CD4-positive, alpha-beta T cell treated with Interleukin-15 for 4 hours (primary cell): ENCODE results near the gene COMT.
"Not testable (repeated sequence)": the region's sequence is repeated elsewhere in the genome, so short reads cannot be mapped to it uniquely, and the experiment has no call there.

Experiments
- DNase-seq: peaks from one replicate; pipeline ENCODE4 v3.0.0-alpha.2; 2020; ENCODE audit warnings: low spot score

Gene COMT

DNA sequence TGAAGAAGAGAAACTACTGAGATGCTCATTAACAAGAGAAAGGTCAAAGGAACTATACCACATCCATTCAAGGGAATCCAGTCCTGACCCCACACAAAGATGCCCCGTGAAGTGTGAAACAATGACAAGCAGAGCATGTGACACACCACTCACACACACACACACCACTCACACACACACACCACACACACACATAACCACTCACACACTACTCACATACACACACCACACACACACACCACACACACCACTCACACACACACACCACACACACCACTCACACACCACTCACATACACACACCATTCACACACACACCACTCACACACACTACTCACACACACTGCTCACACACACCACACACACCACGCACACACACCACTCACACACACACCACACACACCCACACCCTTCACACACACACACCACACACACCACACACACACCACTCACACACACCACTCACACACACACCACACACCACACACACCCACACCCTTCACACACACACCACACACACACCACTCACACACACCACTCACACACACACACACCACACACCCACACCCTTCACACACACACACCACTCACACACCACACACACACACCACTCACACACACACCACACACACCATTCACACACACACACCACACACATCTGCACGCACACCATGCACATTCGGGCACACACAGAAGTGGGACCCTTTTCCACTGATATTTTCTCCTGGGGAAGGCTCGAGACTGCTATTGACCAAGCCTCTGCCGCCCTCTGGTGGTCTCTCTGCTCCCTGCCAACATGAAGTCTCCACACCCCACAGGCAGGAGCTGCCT, 32.0 kb upstream of the COMT start:
- peak; percentile 81 for DNase-seq

DNA sequence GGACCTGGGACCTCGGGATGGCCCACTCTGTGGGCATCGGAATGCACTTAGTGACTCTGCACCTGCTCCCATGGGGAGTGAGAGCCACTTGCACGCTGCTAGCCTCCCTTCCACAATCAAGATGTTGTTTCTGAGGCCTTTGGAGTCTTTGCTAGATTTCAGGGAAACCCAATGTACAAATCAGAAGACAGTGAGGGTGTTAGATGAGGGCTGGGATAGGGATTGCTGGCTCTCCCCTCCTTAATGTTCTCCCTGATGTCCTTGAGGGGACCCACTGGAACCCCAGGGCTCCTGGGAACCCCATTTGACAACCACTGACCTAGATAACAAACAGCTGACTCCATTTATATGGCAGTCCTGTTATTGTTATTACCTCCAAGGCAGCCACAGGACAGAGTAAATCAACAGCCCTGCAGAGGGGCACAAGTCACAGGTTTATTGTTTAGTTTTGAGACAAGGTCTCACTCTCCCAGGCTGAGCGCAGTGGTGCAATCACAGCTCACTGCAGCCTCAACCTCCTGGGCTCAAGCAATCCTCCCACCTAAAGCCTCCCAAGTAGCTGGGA, 31.3 kb upstream of the COMT start:
- no peak for DNase-seq

DNA sequence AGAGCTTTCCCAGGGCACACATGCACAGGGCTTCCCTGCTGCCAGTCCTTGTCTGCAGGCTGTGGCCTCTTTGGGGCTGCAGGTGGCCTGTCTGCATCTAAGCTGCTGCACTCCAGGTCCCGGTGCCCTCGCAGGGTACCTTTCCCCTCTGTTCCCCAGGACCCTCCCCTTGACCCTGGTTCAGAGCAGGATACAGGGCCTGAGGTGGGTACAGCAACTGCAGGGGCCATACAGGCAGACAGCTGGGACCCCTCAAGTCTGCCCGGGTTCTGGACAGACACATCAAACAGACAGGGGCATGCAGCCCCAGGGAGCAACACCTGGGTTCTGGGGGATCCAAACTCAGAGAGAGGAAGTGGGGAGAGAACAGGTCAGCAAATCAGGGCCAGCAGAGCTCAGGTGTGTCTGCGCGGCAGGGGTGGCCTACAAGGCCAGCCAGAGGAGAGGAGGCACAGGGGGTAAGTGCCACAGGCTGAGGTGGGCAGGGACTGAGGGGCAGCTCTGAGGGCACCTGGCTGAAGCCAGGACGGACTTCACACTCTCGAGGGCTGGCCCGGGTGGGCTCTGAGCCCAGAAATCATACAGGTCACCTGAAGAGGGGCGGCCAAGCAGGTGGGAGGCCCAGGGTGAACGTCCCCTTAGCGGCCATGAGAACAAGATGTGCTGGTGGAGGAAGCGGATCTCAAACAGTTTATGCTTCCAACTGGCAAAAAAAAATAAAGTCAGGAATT, 29.9 kb upstream of the COMT start:
- DNase-seq, result no peak

DNA sequence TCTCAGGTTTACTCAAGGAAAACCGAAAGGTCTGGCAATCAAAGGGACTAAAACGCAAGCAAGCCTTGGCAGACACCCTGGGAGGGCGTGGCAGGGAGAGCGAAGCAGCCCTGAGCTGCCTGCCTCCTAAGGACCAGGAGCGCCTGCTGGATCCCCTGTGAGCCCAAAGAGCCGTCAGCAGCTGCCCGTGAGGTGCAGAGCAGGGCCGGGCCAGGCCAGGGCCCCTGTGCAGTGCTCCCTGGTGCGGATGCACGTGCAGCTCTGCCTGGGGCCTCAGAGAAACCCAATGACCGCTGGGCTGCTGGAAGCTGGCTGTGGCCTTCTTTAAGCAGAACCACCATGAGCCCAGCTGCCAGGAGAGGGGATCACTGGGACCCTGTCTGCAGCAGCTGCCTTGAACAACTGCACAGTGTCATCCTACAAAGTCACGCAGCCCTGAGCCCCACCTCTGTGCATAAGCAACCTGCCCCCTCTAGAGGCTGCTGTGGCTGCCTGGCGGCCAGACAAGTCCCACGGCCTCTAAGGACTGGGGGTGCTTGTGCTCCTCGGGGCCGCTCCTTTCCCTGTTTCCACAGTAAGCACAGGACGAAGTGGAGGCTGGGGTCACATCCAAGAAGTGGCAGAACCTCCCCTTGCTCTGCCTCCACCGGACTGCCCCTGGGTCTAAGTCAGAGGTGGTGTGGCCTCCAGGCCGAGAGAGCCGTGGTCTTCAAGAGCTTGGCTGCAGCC, 29.1 kb upstream of the COMT start:
- no peak for DNase-seq

DNA sequence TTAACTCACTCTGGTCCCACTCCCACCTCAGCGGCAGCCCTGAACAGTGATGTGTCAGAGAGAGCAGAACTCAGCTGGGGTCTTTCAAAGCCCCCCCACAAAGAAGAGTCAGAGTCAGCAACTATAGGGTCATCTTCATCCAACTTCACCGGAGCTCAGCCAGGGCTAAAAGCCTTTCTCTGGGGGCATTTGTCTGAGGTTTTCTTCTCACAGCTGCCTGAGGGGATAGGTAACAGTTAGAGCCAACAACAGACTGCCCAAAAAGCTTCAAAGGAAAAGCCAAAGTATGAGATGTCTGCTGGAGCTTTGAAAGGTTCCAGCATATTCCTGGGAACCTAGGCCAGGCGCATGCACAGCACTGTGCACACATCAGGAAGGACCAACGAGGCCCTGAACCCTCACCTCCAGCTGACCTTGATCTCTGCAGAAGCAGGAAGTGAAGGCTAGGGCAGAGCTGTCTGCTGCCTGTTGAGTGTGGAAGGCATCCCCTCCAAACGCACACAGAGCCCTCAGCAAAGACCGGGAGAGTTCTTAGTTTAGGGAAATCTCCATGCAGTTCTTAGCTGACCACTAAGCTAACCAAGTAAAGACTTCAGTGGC, 28.1 kb upstream of the COMT start:
- DNase-seq, result no peak

DNA sequence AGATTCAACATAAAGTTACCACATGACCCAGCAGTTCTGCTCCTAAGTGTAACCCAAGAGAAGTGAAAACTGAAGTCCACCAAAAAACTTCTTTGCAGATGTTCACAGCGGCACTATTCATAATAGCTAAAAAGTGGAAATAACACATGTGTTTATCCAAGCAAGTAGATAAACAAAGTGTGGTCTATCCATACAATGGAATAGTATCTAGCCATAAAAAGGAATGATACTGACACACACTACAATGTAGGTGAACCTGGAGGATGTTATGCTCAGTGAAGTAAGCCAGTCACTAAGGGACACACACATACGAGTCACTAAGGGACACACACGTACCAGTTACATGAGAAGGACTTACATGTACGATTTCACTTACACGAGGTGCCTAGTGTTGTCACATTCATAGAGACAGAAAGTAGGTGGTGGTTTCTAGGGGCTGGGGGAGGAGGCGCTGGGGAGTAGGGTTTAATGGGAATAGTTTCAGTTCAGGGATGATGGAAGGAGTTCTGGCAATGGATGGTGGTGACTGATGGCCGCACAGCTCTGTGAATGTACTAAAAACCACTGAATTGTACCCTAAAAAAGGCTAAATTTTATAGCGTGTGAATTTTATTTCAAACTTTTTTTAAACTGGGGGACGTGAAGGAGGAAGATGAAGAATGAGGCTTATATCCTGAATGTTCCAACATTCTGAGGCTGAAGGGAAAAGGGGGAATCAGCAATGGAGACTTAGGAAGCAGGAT, 27.2 kb upstream of the COMT start:
- DNase-seq, result no peak

DNA sequence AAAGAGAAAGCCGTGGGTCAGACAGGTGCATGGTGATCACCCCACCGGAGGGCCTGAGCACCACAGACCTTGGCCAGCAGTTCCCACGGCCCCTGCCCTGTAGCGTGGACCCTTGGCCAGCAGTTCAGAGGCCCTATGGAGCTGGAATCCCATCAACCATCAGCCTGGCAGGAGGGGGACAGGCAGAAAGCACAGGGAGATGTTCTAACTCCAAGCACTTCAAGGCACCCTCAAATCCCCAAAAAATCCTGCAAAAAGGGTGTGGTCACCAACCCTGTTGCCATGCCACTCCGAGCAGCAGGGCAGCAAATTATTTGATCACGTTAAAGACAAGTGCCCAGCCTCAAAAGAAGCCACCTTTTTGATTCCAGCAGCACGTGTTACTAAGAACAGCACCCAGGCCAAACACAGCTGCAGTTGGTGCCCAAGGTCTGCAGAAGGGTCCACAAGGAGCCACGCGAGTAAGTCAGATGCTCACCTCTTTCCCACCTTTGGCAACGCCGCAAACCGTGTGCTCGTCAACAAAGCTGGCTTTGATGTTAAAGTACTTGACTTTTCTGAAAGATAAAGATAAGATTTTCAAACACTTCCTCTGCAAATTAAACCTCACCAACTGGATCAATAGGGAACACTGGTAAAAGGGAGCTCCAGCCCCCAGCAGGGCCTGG, 26.2 kb upstream of the COMT start:
- no peak for DNase-seq

DNA sequence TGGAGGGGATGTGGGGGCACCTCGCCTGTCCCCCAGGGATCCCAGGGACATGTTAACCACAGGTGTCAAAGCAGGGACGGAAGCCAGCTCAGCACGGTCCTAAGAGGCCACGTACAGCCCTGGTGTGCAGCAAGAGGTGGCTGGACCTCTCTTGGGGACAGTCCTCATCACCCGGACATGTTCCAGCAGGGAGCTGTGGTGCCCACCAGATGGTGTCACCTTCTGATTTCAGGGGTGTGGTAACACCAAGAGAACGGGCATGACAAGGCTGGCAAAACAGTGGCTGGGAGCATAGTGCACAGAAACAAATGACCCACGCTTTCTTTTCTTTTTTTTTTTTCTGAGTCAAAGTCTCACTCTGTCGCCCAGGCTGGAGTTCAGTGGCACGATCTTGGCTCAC, 25.6 kb upstream of the COMT start:
- no peak for DNase-seq

DNA sequence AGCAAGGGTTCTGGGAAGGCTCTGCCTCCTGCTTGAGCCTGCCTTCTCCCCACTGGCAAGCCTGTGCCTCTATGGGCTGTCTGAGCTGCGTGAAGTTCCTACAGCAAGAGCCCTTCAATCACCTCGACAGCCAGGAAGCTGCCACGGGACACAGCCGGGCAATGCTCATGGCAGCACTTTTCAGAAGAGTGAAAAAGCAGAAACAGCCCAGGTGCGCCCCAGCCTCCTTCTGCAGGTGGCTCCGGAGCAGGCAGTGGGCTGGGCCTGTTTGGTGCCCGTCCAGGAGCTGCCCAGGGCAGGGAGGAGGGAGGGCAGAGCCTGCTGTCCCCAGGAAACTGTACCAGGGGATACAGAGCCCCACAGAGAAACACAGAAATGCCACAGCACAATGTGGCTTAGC, 24.6 kb upstream of the COMT start:
- DNase-seq, result no peak

DNA sequence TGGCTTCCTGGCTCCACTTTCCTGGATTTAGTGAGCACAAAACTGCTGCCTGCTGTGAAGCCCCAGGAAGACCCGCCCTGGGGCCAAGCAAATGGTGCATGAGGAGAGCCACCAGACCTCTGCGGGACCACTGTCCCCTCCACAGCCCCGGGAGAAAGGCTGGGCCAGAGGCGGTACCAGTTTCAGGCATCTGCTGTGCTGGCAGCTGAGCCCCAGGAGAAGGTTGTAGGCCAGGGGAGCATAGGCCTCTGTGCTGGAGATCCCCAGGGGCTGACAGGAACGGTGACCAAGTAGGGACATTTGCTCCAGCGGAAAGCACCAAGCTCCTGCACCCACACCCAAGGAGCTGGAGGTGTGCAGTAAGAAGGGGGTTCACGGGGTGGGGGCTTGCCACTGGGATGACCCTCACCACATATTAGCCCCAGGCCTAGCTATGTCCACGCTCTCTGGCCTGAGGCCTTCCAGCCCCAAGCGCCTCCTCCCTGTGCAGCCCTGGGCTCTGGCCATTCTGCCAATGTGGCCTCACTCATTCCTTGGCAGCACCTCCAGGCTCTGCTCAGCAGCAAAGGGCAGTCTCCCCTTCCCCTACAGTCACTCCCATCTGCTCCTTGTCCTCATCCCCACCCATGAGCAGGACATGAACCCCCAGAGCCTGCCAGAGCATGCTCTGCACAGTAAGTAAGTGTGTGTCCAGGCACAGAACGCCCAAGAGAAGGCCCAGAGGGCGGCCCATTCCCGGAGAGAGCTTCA, 24.0 kb upstream of the COMT start:
- DNase-seq, result no peak

DNA sequence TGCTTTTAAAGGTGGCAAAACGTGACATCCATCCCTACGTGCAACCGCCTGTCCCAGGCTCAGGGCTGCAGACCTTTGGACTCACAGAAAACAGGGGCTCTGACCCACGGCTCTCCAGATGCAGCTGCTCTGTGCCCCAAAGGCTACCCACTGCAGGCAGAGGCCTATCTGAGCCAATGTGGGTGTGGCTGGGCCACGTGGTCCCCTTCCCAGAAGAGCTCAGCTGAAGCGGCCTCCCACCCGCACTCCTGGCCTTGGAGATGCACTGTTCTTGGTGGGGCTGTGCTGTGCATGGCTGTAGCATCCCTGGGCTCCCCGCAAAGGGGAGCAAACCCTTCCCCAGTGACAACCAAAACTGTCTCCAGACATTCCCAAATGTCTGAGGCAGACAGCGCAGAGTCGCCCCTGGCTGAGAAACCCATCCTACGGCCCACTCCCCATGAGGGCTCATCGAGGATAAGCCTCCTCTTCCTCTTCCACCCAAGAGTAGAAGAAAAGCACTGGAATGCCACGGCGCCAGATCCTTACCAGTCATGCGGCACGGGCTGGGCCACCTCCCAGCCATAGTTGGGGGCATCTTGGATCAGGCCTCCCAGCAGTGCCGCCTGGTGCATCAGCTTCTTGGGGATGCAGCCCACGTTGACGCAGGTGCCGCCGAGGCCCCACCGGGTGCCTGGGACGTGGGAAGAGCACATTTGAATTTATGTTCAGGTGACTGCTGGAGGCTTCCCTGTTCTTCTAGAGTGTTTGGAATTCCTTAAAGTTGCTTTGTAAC, 23.1 kb upstream of the COMT start:
- DNase-seq, result no peak

DNA sequence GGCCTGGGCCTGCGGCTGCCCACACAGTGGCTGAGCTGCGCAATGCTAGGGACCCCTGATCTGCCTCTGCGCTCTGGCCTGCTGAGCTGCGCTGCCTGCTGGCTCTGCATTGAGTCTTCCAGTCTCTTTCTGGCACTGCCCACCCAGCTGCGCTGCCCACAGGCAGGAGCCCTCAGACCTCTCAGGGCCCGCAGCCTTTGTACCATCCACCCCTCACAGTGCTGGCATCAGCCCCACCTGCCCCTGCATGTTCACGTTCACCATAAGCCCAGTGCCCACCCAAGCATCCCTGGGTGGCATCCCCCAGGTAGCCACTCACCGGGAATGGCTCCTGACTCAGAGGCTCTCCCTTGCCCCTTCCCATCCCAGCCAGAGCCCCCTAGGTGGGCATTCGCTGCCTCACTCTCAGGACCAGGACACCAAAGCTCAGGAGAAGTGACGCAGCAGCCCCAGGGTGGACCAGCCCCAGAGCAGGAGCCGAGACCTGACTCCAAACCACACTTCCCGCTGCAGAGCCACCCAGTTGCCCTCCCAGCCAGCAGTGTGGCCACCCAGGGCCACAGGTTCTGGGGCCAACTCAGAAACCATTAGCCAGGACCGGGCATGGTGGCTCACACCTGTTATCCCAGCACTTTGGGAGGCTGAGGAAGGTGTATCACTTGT, 21.7 kb upstream of the COMT start:
- no peak for DNase-seq

DNA sequence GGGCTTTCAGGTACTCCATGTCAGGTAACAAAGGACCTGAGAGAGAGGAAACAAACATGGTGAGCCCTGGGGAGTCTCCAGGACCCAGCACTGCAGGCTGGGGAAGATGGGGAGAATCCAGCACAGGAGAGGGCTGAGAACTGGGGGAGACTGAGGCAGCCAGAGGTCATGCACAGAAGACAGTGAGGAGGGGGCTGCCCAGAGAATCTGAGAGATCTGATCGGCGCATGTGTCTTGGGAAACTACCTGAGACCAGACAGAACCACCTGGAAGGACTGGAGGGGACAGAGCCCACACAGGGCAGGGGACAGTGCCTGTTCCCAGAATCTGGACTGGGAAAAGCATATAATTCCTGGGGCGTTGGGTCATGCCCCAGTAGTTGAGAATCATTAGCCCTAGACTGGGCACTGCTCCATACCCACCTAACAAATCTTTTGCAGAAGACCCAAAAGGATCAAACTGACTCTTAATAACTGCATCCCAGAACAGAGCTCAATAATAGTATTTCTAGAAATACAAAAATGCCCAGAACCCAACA, 20.0 kb upstream of the COMT start:
- no peak for DNase-seq

DNA sequence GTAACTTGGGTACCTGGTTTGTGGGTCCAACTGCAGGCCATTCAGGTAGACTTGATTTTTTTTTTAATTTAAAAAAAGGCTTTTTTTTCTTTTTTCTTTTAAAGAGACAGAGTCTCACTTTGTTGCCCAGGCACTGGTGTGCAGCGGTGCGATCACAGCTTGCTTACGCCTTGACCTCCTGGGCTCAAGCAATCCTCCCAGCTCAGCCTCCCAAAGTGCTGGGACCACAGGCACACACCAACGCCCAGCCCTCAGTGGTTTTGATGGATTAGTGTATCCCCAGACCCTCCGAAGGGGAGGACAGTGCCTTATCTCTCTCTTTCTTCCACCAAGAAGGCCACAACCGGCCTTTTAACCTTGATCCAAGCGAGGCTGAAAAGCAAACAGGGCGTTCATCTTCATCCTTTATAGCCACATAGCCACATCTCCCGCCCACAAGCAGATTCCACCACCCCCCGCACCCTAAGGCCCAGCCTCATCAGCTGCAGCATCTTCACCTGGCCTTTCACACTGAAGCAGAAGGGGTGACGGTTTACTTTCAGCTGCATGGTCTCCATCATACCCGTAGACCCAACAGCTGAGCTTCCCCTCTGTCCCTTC, 17.6 kb upstream of the COMT start:
- DNase-seq, result no peak

DNA sequence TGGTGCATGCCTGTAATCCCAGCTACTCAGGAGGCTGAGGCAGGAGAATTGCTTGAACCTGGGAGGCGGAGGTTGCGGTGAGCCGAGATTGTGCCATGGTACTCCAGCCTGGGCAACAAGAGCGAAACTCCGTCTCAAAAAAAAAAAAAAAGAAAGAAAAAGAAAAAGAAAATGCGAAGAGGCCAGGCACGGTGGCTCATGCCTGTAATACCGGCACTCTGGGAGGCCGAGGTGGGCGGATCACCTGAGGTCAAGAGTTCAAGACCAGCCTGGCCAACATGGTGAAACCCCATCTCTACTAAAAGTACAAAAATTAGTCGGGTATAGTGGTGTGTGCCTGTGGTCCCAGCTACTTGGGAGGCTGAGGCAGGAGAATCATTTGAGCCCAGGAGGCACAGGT, 15.5 kb upstream of the COMT start:
- DNase-seq, result not testable (repeated sequence)

DNA sequence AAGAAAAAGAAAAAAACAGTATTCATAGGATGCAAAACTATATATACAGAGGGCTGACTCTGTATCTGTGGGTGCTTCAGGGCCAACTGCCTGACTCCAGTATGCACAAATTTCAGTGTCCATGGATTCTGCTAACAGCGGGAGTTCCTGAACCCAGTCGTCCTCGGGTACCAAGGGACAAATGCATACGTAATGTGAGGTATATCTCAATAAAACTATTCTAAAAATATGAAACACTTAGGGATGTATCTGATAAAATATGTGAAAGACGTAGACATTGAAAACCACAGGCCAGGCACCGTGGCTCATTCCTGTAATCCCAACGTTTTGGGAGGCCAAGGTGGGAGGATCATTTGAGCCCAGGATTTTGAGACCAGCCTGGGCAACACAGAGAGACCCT, 13.9 kb upstream of the COMT start:
- no peak for DNase-seq

DNA sequence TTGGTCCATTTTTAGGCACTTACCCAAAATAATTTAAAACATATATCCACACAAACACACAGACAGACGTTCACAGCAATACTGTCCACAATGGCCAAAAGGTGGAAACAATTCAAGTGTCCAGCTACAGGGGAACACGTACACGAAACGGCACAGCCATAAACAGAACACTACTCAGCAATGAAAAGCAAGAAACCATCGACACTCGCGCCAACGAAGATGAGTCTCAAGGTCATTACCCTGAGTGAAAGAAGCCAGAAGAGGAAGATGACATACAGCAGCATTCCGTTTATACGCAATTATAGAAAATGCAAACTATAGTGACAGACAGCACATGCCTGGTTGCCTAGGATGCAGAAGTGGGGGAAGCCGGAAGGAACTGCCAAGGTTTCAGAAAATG, 13.4 kb upstream of the COMT start:
- no peak for DNase-seq
